GM21576 (cell line): Measurements from ENCODE around the gene CEMIP2.

Experiments used
- ATAC-seq: cut with Tn5 transposase; IDR thresholded peaks from one replicate; pipeline ENCODE4 v1.9.1; 2021; ENCODE audit warnings: mild to moderate bottlenecking, moderate library complexity; ENCODE audit not compliant: unreplicated experiment

CEMIP2 gene

GRCh38 chr9:71752928-71753327 is 15.4 kb downstream of the CEMIP2 start:
- ATAC-seq = no peak

DNA sequence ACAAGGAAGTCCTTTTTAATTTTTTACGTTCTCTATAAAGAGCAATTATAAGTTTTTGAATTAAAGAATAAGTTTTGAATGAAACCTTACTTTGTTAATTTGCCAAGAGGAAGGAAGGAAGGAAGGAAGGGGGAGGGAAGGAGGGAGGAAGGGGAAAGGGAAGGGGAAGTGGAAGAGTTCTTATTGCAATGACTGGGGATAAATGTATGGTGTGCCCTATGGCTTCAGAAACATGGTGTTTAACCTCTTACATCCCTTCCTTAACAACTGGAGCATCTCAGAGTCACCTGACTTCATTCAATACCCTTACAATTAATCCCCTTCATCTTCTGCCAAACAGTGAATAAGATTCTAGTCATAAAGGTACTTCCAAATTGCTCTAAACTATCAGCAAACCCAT is 16.0 kb downstream of the CEMIP2 start:
- no peak for ATAC-seq

- no peak for ATAC-seq
Measured at GRCh38 chr9:71748280-71748743, 20.0 kb downstream of the CEMIP2 start.

GRCh38 chr9:71747576-71747975 is 20.7 kb downstream of the CEMIP2 start:
- no peak for ATAC-seq

DNA sequence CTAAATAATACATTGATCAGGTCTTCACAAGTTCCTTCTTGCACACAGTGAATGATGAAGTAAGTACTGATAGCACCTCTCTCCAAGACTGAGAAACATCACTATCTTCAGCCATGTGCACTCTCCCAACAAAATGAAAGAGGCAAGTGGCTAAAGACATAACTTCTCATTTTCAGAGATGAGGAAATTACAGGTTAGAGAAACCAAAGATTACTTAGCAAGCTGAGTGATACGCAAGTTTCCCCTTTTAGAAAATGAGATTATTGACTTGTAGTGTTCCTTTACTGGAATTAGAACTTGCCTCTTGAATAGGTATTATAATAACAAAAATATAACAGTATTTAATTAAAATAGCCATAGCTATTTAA is 21.6 kb downstream of the CEMIP2 start:
- no peak for ATAC-seq

DNA sequence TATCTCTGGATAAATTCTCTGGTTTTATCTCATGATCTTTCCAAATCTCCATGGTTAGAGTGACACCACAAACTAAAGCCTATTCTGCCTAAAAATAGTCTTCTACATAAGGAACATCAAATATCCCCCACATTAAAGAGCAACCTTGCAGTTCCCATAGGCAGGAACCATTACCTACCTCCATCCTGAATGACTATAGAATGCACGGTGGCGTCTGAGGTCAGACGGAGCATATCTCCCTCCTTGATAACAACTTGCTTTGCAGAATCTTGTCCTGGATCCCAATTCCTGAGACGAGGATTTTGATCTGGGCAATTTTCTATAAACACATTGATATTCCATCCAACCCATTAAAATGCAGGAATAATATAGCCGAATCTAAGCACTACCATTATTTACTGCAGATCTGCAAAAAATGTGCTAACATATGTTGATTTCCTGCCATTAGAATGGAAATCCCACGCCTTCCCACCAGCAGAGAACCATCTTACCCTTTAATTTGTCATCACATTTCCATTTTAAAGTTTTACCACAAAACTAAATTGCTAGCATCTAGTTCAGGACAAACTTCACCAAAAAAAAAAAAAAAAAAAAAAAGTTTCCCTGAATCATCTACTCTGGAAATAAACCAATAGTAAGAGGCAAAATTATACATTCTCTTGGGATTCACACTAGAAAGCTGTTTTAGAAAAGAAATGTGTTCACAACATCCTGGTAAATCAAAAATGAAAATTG is 22.1 kb downstream of the CEMIP2 start:
- no peak for ATAC-seq

GRCh38 chr9:71744754-71745521 is 23.4 kb downstream of the CEMIP2 start:
- ATAC-seq = no peak

DNA sequence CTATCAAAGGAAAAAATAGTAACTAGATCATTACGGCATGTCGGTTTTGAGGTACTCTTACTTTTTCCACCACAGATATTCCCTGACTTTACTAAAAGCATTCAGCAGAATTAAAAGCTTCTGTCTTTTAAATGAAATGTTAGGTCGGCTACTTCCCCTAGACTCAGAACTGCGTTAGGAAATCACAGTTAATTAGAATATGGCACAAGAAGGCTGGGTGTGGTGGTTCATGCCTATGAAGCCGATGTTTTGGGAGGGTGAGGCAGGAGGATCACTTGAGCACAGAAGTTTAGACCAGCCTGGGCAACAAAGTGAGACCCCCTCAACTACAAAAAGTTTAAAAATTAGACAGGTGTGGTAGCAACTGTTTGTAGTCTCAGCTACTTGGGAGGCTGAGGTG is 24.4 kb downstream of the CEMIP2 start:
- ATAC-seq = no peak

DNA sequence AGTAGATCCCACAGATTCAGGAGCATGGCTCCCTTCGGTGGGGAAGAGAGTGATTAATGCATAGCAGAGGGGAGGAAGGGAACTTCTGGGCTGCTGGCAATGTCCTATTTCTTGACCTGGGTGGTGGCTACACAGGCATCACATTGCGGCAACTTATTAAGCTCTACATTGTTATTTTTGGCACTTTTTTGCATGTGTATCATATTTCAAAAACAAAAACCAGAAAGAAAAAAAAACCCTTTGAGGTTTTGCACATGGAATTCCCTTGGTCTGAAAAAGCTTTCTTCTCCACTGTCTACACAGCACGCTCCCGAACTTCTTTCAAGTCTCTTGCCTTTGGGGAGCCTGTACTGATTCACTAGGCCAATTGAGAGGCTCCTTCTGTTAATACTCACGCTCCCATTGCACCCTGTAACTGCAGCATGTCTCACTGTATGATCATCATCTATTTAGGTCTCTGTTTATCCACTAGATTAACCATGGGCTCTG is 25.1 kb downstream of the CEMIP2 start:
- ATAC-seq = no peak

DNA sequence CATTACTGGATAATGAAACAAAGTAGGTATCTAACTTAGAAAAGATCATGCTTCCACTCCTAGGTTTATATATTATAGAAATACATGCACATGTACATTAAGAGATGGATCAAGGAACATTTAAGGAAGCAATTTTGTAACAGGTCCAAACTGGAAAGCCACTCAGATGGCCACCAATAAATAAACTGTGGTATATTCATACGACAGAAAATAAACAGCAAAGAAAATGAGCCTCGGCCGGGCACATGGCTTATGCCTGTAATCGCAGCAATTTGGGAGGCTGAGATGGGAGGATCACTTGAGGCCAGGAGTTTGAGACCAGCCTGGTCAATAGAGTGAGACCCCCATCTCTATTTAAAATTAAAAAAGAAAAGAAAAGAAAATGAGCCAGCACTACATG is 25.6 kb downstream of the CEMIP2 start:
- no peak for ATAC-seq

DNA sequence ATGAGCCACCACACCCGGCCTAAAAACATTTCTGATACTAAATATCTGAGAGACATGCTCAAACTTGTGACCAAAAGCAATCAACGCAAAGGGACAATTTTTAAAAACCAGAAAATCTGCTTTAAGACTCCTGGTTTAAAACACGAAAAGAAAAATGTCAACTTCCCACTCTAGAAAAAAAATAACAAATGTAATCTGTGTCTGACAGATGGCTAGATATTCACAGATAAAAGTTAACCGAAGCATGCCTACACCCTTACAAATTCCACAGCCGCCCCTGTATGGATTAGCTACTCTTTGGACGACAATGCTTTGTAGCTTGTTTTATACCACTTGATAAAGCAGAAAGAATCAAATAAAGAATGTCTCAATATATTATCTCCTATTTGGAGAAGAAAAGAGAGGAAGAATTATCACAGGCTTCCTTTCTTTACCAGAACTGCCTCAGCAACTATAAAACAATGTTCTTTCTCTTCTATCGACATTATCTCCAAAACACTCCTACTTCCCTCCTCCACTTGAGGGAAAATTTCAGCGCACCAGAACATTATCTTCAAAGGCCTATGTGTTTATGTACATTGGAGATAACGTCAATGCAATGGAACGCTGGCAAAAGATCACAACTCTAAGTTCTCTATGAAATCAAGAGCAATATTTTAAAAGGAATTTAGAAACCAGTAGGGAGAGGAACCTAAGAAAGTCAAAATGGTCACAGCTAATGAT is 26.2 kb downstream of the CEMIP2 start:
- no peak for ATAC-seq

DNA sequence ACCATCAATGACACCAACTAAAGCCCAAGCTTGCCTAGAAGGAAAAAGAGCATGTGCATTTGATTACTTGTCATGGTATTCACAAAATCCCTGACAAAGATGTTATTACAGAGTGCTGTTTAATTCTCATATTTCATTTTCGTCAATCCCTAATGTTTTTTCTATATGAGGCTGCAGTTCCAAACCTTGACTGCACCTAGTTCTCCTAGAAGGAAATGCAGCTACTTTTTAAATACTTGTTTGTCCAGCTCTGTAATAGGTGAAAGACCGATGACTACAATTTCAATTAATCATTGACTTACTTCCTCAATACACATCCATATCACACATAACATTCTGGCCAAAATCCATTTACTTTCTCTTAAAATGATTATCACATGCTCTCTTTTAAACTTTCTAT is 28.1 kb downstream of the CEMIP2 start:
- no peak for ATAC-seq

DNA sequence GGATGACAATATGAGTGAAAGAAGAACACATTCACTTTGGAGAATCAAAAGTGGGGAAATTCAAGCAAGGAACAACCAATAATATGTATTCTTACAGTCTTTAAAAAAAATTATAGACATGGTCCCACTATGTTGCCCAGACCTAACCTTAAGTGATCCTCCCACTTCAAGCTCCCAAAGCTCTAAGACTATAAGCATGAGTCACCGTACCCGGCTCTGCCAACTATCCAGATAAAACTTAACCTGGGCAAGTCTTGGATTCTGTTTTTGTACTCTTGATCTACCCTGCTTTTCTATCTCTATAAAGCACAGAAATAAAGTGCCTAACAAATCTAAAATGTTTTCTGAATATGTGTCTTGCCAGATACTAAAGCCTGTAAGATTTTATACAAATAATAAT is 30.9 kb downstream of the CEMIP2 start:
- no peak for ATAC-seq

- no peak for ATAC-seq
Measured at GRCh38 chr9:71736236-71736635, 32.1 kb downstream of the CEMIP2 start.

DNA sequence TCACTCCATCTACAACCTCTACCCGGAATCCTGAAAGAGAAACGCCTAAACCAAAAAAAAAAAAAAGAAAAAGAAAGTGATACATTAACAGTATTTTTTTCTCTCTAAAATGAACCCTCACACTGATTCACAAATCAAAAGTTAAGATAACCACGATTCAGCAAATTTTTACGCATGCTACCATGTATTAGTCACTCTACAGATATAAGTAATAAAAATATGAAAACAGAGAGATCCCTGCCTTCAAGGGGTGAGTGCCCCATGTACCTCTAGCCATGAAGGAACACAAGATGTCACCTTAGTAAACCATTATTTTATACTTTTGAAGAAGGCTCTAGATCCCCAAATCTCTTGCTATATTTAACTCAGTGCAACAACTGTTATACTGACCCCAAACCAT is 33.4 kb downstream of the CEMIP2 start:
- ATAC-seq = no peak

GRCh38 chr9:71733176-71733575 is 35.1 kb downstream of the CEMIP2 start:
- ATAC-seq = no peak

- ATAC-seq = no peak
Measured at GRCh38 chr9:71729816-71730526, 38.3 kb downstream of the CEMIP2 start.

DNA sequence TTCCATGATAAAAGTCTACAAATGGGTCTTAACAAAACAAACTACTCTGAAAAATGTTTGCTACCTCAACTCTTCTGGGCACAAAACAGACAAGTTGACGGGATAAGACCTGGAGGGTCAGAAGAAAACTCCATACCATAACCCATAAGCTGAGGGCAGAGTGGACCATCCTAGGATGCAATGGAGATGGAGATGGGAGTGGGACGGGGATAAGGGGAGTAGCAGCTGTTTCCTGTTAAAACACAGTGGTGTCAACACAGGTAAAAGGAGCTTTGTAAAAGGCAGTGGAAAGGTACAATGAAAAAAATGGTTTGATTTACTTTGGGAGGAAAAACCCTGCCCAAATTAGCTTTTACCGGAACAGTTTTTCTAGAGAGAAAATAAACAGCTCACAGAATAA is 41.6 kb downstream of the CEMIP2 start:
- no peak for ATAC-seq

GRCh38 chr9:71725590-71726338 is 42.5 kb downstream of the CEMIP2 start:
- no peak for ATAC-seq

DNA sequence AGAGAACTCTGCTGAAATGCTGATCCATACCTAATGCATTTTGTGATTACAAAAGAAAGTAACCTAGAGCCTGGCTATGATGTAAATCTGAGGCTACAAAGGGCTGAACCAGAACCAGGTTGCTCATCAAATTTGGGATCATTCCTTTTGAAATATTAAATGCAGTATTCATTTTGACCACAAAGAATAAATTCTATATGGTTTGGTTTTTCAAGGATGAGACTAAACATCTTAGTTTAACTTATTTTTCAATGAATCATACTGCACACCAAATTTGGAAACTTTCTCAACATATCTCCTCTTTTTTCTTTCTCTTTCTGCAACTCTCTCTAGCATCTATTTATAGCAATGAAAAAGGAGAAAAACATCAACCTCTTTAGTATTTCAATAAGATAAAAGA is 46.5 kb downstream of the CEMIP2 start:
- no peak for ATAC-seq
